ENCODE measurements around the gene HIVEP3.

The HIVEP3 gene

DNA sequence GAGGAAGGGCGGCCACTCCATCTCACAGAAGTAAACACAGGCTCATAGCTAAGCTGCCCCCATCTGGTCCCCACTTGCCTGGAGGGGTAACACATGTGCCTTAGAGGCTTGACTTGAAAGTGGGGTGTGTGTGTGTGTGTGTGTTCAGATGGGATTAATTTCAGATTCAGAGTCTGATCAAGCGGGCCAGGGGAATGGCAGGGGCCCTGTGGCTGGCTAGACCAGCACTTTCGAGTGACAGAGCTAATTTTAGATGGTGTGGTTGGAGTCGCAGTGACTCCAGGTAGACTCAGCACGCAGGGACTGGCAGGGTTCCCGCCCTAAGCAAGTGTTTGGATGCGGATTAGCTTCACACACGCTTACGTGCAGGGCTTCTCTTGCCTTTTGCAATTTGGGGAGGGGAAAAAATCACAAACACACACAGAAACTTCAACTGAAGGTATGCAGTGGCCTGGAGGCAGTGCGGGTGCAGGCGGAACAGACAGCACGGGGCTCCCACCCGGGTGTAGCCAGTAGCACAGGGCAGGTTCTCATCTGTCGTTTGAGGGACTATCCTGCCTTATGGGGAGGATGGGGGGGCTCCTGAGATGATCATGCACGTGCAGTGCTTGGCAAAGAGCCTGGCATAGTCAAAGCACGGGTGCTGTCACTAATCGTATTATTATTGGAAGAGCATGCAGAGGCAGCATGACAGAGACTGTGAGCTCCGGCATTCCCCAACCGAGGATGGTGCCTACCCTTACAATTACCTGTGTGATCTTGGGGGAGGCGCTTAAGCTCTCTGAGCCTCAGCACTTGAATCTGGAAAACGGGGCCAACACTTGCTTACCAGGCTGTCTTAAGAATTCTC is 435.5 kb downstream of the HIVEP3 start:
- DNase-seq (ENCODE audit: low spot score), result no peak

GRCh38 chr1:41482001-41482765 is 436.5 kb downstream of the HIVEP3 start:
- no peak for DNase-seq (ENCODE audit: low spot score)

- DNase-seq (ENCODE audit: low spot score), result no peak
These were observed 437.5 kb downstream of the HIVEP3 start for GRCh38 chr1:41481109-41481775.

GRCh38 chr1:41480204-41481108 is 438.3 kb downstream of the HIVEP3 start:
- no peak for DNase-seq (ENCODE audit: low spot score)

GRCh38 chr1:41479808-41480160 is 438.9 kb downstream of the HIVEP3 start:
- DNase-seq (ENCODE audit: low spot score), result no peak

DNA sequence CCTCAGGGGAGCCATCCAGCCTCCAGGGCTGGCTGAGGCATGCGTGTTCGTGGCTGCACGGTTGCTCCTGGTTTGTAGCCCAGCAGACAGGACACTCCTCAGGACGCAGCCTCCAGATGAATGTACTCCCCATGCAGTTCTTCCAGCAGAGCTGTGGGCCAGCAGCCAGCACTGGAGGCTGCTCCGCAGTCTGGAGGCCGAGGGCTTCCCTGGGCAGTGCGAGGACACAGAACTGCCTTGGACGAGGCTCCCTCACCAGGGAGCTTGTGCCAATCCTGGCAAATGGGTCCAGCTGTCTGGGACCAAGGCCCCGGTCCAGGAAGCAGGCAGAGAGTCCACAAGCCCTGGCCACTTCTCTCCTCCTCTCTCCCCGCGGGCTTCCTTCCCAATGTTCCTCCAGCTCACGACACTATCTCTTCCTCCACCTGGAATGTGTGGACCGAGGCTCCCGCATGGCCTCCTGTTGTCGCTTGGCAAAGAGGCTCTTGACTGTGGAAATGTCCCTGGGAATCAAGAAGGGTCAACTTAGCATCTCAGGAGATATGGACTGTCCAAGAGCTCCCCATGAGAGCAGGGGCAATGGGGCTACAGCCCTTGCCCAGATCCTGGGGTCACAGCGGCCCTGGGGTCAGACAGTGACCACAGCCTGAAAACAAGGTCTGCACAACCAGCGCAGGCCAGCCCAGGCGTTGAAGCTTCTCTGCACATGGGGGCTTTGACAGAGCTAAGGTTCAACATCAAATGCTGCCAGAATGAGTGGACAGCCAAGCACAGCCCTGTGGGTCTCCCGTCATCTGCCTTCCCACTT is 439.5 kb downstream of the HIVEP3 start:
- DNase-seq (ENCODE audit: low spot score), result no peak

DNA sequence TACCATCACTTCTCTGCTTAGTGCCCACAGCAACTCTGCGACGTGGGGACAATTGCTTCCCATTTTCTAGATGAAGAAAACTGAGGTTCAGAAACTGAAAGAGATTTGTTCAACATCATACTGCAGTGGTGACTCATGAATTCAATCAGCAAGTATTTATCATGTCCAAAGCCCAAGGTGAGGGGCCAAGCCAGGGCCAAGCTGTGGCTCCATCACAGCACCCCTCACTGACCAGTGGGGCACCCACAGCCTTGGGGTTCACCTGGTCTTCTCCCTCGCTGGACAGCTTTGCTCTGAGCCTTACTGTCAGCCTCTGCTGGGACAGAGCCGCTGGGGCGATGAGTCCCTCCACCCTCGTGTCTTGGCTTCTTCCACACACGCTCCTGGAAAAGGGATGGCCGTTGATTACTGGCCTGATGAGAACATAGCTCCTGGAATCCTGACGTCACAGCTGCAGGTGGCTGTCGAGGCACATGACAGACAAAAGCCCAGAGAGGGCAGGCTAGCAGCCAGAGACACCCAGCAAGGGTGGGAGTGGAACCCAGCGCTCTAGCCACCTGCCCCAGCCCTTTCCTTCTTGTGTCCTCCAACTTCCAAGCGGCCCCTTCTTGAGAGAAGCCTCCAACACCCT is 440.5 kb downstream of the HIVEP3 start:
- no peak for DNase-seq (ENCODE audit: low spot score)

- no peak for DNase-seq (ENCODE audit: low spot score)
These were observed 441.8 kb downstream of the HIVEP3 start for GRCh38 chr1:41476807-41477361.

GRCh38 chr1:41475859-41476567 is 442.7 kb downstream of the HIVEP3 start:
- DNase-seq (ENCODE audit: low spot score), result no peak

DNA sequence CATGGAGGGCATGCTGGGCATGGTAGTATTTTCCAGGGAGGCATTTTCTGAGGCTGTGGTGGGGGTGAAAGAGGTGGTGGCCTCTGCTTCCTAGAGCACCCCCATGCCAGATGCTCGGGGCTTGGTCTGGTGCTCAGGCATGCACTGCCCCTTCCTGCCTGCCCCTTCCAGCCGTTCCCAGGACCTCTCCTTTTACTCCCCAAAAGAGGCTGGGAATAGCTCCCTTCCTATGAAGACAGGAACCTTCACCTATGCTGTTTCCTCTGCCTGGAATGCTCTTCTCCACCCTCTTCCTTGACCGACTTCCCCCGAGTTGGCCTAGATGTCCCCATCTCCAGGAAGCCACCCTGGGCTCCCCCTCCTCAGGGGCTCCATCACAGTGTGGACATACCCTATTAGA is 443.4 kb downstream of the HIVEP3 start:
- no peak for DNase-seq (ENCODE audit: low spot score)

GRCh38 chr1:41474490-41475271 is 444.0 kb downstream of the HIVEP3 start:
- no peak for DNase-seq (ENCODE audit: low spot score)

- no peak for DNase-seq (ENCODE audit: low spot score)
These were observed 444.9 kb downstream of the HIVEP3 start for GRCh38 chr1:41473738-41474362.

DNA sequence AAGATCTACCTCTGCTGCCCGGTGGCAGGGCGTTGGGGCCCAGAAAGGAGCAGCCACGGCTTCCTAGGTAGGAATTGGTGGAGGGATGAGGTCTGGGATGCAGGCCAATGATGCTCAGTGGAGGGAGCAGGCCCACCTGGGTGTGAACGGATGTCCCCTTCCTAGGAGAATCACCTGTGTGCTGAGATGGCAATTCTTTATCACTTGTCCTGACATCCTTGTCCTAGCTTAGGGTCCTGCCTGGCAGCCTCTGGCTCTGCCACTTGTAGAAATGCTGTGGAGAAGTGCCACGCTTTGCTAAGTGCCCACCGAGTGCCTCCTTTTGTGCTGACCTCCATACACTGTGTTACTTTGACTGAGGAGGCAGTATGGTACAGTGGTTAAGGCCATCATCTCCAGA is 447.1 kb downstream of the HIVEP3 start:
- no peak for DNase-seq (ENCODE audit: low spot score)

DNA sequence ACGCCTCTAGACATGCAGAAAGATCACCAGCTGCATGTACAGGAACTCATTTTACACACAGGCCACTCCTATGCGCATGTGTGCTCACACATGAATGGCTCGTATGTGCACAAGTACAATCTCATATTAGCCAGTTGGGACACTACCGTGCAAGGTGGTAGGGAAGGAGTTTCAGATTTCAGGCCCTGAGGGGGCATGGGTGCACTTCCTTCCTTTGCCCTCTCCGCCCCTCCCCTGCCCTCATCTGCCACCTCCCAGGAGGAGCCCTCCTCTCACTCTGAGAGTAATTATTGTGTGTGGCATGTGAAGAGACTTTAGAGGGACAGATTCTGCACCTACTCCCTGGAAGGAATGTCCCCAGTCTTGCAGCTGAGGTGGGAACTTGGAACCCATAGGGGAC is 449.0 kb downstream of the HIVEP3 start:
- DNase-seq (ENCODE audit: low spot score), result no peak

DNA sequence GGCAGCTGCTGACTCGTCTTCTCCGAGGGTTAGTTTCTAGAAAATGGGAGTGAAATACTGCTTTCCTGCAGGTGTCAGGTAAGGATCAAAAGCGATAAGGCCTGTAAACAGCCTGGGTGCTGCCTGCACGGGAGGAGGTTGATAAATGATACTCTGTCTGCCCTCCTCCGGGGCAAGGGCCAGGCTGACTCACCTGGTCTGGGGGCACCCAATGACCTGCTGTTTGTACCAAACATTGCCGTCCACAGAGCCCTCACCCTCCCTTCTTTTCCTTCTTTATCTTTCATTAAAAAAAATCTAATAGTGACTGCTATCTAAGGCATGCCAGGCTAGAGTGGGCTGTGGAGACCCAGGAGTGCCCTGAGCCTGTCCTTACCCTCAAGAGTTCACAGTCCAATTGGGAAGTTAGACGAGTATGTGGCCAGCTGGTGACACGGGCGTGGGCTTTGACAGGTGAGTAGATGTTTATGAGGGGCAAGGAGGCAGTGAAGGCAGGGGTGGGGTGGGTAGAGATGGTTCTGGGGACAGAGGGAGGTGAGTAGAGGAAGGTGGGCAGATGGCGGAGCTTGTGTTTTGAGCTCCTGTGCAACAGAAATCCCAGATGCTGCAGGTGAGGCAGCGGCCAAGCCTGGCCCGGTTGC is 450.5 kb downstream of the HIVEP3 start:
- DNase-seq (ENCODE audit: low spot score), result no peak

- DNase-seq (ENCODE audit: low spot score), result no peak
These were observed 451.0 kb downstream of the HIVEP3 start for GRCh38 chr1:41467673-41468072.

DNA sequence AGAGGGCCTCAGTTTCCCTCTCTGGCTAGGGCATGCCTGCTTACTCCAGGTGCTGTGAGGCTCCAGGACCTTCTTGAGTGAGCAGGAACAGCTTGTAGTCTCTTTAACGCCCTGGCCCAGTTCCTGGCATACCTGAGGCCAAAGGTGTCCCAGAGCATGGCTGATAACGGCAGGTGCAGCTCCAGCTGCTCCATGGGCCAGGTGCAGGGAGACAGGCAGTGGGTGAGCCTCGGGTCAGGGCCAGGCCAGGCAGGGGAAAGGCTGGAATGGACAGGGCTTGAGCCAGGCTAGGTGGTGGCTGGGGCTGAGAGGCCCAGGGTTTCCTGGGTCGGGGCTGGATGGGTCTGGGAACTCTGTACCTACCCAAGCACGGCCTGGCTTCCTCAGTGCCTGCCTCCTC is 452.6 kb downstream of the HIVEP3 start:
- no peak for DNase-seq (ENCODE audit: low spot score)

DNA sequence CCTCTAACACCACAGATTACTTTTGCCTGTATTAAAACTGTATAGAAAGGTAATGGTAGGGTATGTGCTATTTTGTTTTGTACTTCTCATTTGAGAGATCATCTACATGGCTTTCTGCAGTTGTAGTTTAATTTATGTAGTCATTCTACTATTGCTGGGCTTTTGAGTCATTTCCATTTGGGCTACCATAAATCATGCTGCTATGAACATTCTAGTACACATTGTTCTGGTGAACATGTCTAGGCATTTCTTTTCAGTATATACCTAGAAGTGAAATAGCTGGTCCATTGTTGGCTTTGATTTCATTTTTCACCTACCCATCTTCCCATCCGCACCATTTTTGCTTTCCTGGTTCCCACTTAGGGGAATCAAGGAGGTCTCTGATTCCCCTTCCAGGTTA is 453.0 kb downstream of the HIVEP3 start:
- DNase-seq (ENCODE audit: low spot score), result no peak
